GM12892 (cell line): ENCODE data around the gene SRRM1.

Experiments
- POLR2A ChIP-seq: IDR thresholded peaks from 2 replicates; pipeline ENCODE4 v1.6.1; 2011; ENCODE audit warnings: low read depth, low read length, control low read depth
- POLR2AphosphoS5 ChIP-seq: IDR thresholded peaks from 2 replicates; pipeline ENCODE4 v1.6.1; 2011; ENCODE audit warnings: low read depth, low read length, control low read depth

DNA sequence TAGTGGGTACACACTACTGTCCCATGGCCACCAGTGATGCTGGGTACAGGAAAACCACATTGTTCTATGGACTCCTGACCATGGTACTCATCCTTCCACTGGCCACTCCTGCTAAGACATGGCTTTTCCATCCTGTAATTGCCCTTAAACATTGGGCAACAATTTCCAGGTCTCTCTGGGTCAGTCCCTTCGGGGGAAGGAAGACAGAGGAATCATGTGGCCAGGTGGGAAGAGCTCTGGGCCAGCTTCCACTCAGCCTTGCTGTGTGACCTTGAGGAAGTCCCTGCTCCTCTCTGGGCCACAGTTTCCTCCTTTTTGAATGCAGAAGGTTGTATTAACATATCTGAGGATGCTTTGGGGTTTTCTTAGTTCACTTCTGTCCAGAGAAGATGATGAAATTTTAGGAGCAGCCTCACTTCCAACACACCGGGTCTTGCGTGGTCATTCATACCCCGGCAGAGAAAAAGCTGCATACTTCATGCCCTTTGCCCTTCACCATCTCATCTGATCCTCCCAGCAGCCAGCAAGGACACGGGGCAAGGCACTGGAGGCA lies 50.8 kb downstream of the SRRM1 start:
- TF ChIP-seq POLR2AphosphoS5 (no peak), POLR2A (no peak)
